ENCODE results near the gene SNCAIP. TPM values are rescaled to one million over a fixed set of nuclear protein-coding genes. Genes with fewer than 3 reads are reported as not detected.

The SNCAIP gene
- total RNA-seq, 4 donors from 2014 or later: 0.88 to 13.0 (median 2.9) TPM

DNA sequence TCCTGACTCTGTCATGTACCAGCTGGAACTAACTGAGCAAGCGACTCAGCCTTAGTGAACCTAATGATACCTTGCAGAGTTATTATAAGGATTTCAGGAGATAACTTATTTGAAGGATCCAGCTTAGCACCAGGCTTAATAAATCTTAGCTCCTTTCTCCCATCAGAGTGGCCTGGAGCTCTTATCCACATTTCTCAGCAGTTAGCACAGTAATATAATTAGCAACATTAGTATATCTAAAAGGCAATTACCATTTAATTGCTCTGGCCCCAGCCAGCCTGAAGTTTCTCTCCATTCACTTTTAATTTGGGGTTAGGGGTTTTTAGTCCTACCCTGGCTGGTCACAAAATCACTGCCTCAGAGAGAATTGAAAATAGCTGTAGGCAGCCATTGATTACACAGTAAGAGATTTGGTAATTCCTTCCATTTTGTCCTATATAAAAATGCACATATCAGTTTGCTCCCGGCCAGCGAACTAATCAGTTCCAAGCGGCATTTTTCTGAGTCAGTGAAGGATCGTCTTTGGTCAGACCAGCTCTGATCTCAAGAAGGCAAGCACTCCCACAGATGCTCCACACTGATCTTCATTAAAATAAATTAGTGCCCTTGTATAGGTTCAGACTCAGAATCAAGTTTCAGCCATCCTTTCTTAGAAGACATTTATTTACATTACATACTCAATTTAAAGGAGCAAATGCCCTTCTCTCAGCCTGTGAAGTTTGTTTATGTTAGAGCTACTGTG lies 56.6 kb downstream of the SNCAIP start:
- DNase-seq (ENCODE audit: low spot score in 2 of 2): no peak
- intact Hi-C loops (cut with DNase I; ENCODE audit: low total_unique reads): no loop called here
- WGBS, 2 donors: 86 to 91% methylated on average over 5 of the region's 5 CpGs
- no peak overlapping the region for H3K4me3 ChIP-seq (ENCODE audit: low read depth, poor library complexity, severe bottlenecking)
- TF ChIP-seq POLR2A (IDR thresholded peaks at IDR 0.05): no peak
- TF ChIP-seq, protein P1, sequence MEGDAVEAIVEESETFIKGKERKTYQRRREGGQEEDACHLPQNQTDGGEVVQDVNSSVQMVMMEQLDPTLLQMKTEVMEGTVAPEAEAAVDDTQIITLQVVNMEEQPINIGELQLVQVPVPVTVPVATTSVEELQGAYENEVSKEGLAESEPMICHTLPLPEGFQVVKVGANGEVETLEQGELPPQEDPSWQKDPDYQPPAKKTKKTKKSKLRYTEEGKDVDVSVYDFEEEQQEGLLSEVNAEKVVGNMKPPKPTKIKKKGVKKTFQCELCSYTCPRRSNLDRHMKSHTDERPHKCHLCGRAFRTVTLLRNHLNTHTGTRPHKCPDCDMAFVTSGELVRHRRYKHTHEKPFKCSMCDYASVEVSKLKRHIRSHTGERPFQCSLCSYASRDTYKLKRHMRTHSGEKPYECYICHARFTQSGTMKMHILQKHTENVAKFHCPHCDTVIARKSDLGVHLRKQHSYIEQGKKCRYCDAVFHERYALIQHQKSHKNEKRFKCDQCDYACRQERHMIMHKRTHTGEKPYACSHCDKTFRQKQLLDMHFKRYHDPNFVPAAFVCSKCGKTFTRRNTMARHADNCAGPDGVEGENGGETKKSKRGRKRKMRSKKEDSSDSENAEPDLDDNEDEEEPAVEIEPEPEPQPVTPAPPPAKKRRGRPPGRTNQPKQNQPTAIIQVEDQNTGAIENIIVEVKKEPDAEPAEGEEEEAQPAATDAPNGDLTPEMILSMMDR (IDR thresholded peaks at IDR 0.05): no peak

DNA sequence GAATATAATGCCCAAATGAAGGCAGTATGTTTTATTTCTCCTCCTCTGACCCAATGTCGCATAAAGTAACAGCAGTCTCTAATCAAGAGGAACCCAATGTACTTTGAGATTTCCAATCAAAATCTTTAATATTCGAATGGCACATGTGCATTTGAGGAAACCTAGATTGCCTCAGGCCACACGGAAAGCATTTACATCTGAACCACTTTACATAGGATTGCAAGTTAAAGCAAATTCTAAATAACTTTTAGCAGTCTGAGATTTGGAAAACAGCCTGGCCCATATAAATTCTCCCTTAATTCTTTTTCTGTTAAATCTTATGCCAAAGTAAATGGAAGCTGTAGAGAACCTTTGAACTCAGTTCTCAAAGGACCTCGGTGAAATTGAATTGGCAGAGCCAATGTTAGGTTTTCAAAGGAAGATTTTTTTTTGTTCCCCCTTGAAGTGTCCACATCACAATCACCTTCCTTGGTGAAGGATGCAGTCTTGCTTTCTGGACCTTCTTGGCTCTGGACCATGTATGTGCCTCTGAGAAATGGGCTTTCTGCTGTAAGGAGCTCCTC lies 57.3 kb downstream of the SNCAIP start:
- DNase-seq (ENCODE audit: low spot score in 2 of 2): no peak
- TF ChIP-seq, protein P1 (IDR thresholded peaks at IDR 0.05): no peak
- TF ChIP-seq POLR2A (IDR thresholded peaks at IDR 0.05): no peak
- H3K4me3 ChIP-seq (ENCODE audit: low read depth, poor library complexity, severe bottlenecking): no peak overlapping the region
- 41 to 51% methylated on average over 4 of the region's 4 CpGs for WGBS, 2 donors
- intact Hi-C loops (cut with DNase I; ENCODE audit: low total_unique reads): no loop called here

DNA sequence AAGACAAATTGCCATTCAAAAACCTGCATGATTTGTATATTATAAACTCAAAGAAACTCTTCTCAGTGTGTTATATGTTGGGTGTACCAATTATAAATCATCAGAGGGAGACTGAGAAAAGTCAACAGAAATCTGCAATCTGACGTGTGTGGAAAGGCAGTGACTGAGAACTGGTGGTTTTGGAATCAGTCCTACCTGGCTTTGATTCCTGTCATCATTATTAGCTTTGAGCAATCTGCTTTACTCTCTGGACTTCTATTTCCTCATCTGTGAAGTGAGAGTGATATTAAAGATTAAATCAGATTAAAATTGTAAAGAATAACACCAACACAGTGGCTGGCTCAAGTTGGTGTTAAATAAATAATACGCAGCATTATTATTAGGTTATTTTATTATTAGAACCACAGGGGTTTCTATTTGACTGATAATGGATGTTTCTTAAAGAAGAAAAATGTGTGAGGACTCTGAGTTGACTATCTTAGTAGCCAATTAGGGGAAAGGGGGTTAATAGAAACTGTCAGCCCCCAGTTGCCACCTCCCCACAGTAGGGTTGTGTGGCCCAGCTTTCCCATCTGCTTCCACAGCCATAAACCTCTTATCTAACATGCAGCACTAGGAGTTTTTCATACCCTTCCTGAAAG lies 59.6 kb downstream of the SNCAIP start:
- 75 to 77% methylated on average over 2 of the region's 2 CpGs for WGBS, 2 donors
- no peak for DNase-seq (ENCODE audit: low spot score in 2 of 2)
- intact Hi-C loops (cut with DNase I; ENCODE audit: low total_unique reads): no loop called here
- no peak for TF ChIP-seq POLR2A (IDR thresholded peaks at IDR 0.05)
- TF ChIP-seq, protein P1 (IDR thresholded peaks at IDR 0.05): no peak
- no peak overlapping the region for H3K4me3 ChIP-seq (ENCODE audit: low read depth, poor library complexity, severe bottlenecking)

DNA sequence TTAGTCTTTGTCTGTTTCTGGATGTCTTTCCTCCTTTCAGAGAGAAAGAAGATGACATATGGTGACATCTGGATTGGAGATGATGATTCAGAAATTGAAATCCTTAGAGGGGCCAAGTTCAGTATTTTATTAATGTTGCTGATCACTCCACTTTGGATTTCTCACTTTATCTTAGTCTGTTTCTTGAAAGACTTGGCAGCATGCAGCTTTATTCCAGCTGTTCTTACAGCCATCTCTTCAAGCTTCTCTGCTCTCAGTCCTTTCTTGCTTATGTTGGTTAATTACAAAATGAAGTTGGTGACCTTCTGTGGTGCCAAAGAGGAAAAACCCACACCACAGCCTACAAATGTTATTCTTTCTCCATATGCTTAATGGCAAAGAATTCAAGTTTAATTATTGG lies 62.1 kb downstream of the SNCAIP start:
- no peak for DNase-seq (ENCODE audit: low spot score in 2 of 2)
- intact Hi-C loops (cut with DNase I; ENCODE audit: low total_unique reads): no loop called here
- TF ChIP-seq, protein P1 (IDR thresholded peaks at IDR 0.05): no peak
- no peak for TF ChIP-seq POLR2A (IDR thresholded peaks at IDR 0.05)
- no peak overlapping the region for H3K4me3 ChIP-seq (ENCODE audit: low read depth, poor library complexity, severe bottlenecking)

DNA sequence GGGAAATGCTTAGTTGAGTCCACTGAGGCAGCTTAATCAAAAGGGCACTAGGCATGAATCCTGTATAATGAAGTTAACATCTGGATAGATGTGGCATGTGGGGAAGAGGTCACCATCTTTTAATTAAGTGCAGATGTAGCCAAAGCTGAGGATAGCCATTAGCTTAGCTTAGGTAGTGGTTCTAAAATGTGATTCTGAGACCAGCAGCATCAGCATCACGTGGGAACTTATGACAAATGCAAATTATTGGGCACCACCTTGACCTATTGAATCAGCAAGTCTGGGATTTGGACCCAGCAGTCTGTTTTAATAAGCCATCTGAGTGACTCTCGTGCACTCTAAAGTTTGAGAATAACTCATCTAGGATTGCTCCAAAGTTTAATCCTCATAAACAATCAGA lies 63.8 kb downstream of the SNCAIP start:
- 63 to 71% methylated on average over 2 of the region's 2 CpGs for WGBS, 2 donors
- no peak for DNase-seq (ENCODE audit: low spot score in 2 of 2)
- intact Hi-C loops (cut with DNase I; ENCODE audit: low total_unique reads): no loop called here
- H3K4me3 ChIP-seq (ENCODE audit: low read depth, poor library complexity, severe bottlenecking): no peak overlapping the region
- TF ChIP-seq, protein P1 (IDR thresholded peaks at IDR 0.05): no peak
- no peak for TF ChIP-seq POLR2A (IDR thresholded peaks at IDR 0.05)

All from lower leg skin (tissue), 4 donors.